ENCODE results near the gene PCCB.
"Not testable (repeated sequence)": the region's sequence is repeated elsewhere in the genome, so short reads cannot be mapped to it uniquely, and the experiment has no call there.

The PCCB gene

GRCh38 chr3:136350557-136350956, 100.4 kb downstream of the PCCB start:
- no peak for DNase-seq (ENCODE audit: low spot score)
- no peak for TF ChIP-seq CTCF (IDR thresholded peaks at IDR 0.05)
- no peak overlapping the region for H3K27ac ChIP-seq
- no peak overlapping the region for H3K4me3 ChIP-seq

- Histone ChIP-seq H3K27ac (no peak overlapping the region), H3K4me3 (no peak overlapping the region)
- no peak for DNase-seq (ENCODE audit: low spot score)
- TF ChIP-seq CTCF (IDR thresholded peaks at IDR 0.05): no peak
These were observed 101.2 kb downstream of the PCCB start for GRCh38 chr3:136351351-136351750.

- H3K4me3 ChIP-seq: no peak overlapping the region
- no peak for DNase-seq (ENCODE audit: low spot score)
- TF ChIP-seq CTCF (IDR thresholded peaks at IDR 0.05): no peak
- H3K27ac ChIP-seq: no peak overlapping the region
These were observed 101.8 kb downstream of the PCCB start for GRCh38 chr3:136351905-136352304.

GRCh38 chr3:136353461-136353860, 103.3 kb downstream of the PCCB start:
- no peak for TF ChIP-seq CTCF (IDR thresholded peaks at IDR 0.05)
- no peak for DNase-seq (ENCODE audit: low spot score)
- H3K4me3 ChIP-seq: no peak overlapping the region
- no peak overlapping the region for H3K27ac ChIP-seq

GRCh38 chr3:136366289-136366688, 116.1 kb downstream of the PCCB start:
- TF ChIP-seq CTCF (IDR thresholded peaks at IDR 0.05): no peak
- Histone ChIP-seq H3K4me3 (no peak overlapping the region), H3K27ac (no peak overlapping the region)
- no peak for DNase-seq (ENCODE audit: low spot score)

GRCh38 chr3:136375800-136376199, 125.7 kb downstream of the PCCB start:
- not testable (repeated sequence) for DNase-seq (ENCODE audit: low spot score); H3K27ac ChIP-seq; H3K4me3 ChIP-seq

GRCh38 chr3:136377508-136377907, 127.4 kb downstream of the PCCB start:
- no peak for TF ChIP-seq CTCF (IDR thresholded peaks at IDR 0.05)
- DNase-seq (ENCODE audit: low spot score): no peak
- Histone ChIP-seq H3K27ac (no peak overlapping the region), H3K4me3 (no peak overlapping the region)

GRCh38 chr3:136378011-136378410, 127.9 kb downstream of the PCCB start:
- Histone ChIP-seq H3K4me3 (no peak overlapping the region), H3K27ac (no peak overlapping the region)
- no peak for TF ChIP-seq CTCF (IDR thresholded peaks at IDR 0.05)
- no peak for DNase-seq (ENCODE audit: low spot score)
